Trophoblast cell (in vitro differentiated cells and primary cell): ENCODE measurements around the gene MACROD2.

Experiments
- DNase-seq, 2 donors: peaks; one replicate each; pipeline ENCODE4 v3.0.0-alpha.2; 2016
- H2AFZ ChIP-seq: 2 replicates; pipeline ENCODE4 v1.6.1; 2013; ENCODE audit warnings: low read length, moderate library complexity, mild to moderate bottlenecking; ENCODE audit not compliant: insufficient read depth, poor library complexity
- H2AK5ac ChIP-seq: 2 replicates; pipeline ENCODE4 v1.6.1; 2013; ENCODE audit warnings: mild to moderate bottlenecking, low read length
- H2BK120ac ChIP-seq: 2 replicates; pipeline ENCODE4 v1.6.1; 2013; ENCODE audit warnings: low read length, mild to moderate bottlenecking, moderate library complexity; ENCODE audit not compliant: insufficient read depth, poor library complexity
- H2BK12ac ChIP-seq: 2 replicates; pipeline ENCODE4 v1.6.1; 2013; ENCODE audit warnings: mild to moderate bottlenecking, low read length, moderate library complexity
- H2BK5ac ChIP-seq: 2 replicates; pipeline ENCODE4 v1.6.1; 2013; ENCODE audit warnings: low read length, low read depth, moderate library complexity, mild to moderate bottlenecking; ENCODE audit not compliant: poor library complexity
- H3K14ac ChIP-seq: 2 replicates; pipeline ENCODE4 v1.6.1; 2013; ENCODE audit warnings: mild to moderate bottlenecking, low read length
- H3K18ac ChIP-seq: 2 replicates; pipeline ENCODE4 v1.6.1; 2013; ENCODE audit warnings: mild to moderate bottlenecking, low read length
- H3K23ac ChIP-seq: 2 replicates; pipeline ENCODE4 v1.6.1; 2013; ENCODE audit warnings: low read length
- H3K27ac ChIP-seq: 2 replicates; pipeline ENCODE4 v1.5.1; 2013; ENCODE audit warnings: low read depth, mild to moderate bottlenecking, inconsistent platforms, low read length, moderate library complexity
- H3K27me3 ChIP-seq: 2 replicates; pipeline ENCODE4 v1.6.1; 2013; ENCODE audit warnings: inconsistent platforms, mild to moderate bottlenecking, low read length, moderate library complexity; ENCODE audit not compliant: insufficient read depth
- H3K36me3 ChIP-seq, 2 experiments: 1 replicate in 1 of 2; 2 replicates in 1 of 2; pipeline ENCODE4 v1.6.1; 2013; ENCODE audit warnings: low read length in 2 of 2, mild to moderate bottlenecking in 2 of 2, moderate library complexity in 1 of 2; ENCODE audit not compliant: insufficient read depth in 2 of 2, control insufficient read depth in 1 of 2
- H3K4ac ChIP-seq: 2 replicates; pipeline ENCODE4 v1.6.1; 2013; ENCODE audit warnings: low read depth, mild to moderate bottlenecking, low read length, moderate library complexity
- H3K4me1 ChIP-seq, 2 experiments: 1 replicate in 1 of 2; 2 replicates in 1 of 2; pipeline ENCODE4 v1.6.1; 2013; ENCODE audit warnings: low read length in 2 of 2, mild to moderate bottlenecking in 2 of 2, moderate library complexity in 1 of 2; ENCODE audit not compliant: insufficient read depth in 2 of 2, control insufficient read depth in 1 of 2
- H3K4me2 ChIP-seq: 2 replicates; pipeline ENCODE4 v1.6.1; 2013; ENCODE audit warnings: inconsistent platforms, mild to moderate bottlenecking, low read length, moderate library complexity
- H3K4me3 ChIP-seq: 2 replicates; pipeline ENCODE4 v1.5.1; 2013; ENCODE audit warnings: mild to moderate bottlenecking, low read depth, low read length, inconsistent platforms
- H3K79me1 ChIP-seq: one replicate; pipeline ENCODE4 v1.6.1; 2013; ENCODE audit warnings: low read length
- H3K79me2 ChIP-seq: 2 replicates; pipeline ENCODE4 v1.6.1; 2013; ENCODE audit warnings: low read length, mild to moderate bottlenecking; ENCODE audit not compliant: control insufficient read depth, insufficient read depth, poor library complexity
- H3K9ac ChIP-seq: 2 replicates; pipeline ENCODE4 v1.6.1; 2013; ENCODE audit warnings: mild to moderate bottlenecking, low read length
- H3K9me3 ChIP-seq: 2 replicates; pipeline ENCODE4 v1.6.1; 2013; ENCODE audit warnings: low read depth, mild to moderate bottlenecking, control low read depth, inconsistent platforms, low read length; ENCODE audit not compliant: insufficient read depth
- H4K12ac ChIP-seq: 2 replicates; pipeline ENCODE4 v1.6.1; 2013; ENCODE audit warnings: low read depth, mild to moderate bottlenecking, low read length, moderate library complexity
- H4K8ac ChIP-seq: 2 replicates; pipeline ENCODE4 v1.6.1; 2013; ENCODE audit warnings: low read depth, mild to moderate bottlenecking, low read length, moderate library complexity
- H4K91ac ChIP-seq: one replicate; pipeline ENCODE4 v1.6.1; 2013; ENCODE audit warnings: low read depth, mild to moderate bottlenecking, low read length, moderate library complexity
- WGBS: extraction: QIAGEN DNeasy Blood & Tissue Kit; methylation state at CpG from one replicate; pipeline ENCODE4 v1.1.7; 2013; ENCODE audit warnings: missing lambda C conversion rate; ENCODE audit not compliant: insufficient read length, insufficient coverage; ENCODE audit errors: extremely low coverage; 5-methylcytosine and 5-hydroxymethylcytosine counted together

The MACROD2 gene

DNA sequence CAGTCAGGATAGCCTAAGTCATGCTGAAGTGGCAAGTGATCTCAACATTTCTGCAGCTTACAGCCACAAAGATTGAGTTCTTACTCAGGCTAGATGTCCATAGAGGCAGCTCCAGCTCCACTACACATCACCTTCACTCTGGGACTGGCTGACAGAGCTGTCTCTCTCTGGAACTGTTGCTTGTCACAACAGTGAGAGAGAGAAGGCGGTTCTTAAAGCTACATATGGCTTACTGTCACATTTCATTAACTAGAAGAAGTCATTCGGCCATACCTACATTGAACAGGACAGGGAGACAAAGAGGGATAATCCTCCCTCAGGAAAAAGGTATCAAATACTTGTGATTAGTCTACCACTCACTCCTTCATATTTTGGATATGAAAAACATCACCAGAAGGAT lies 1257.0 kb downstream of the MACROD2 start:
- no peak overlapping the region for H3K9ac ChIP-seq
- peaks cover 3 to 5% of the 10 kb centered on the region in 2 experiments for H3K4me1 ChIP-seq
- no peak overlapping the region for H3K14ac ChIP-seq
- H3K79me1 ChIP-seq, result no peaks in the 10 kb centered on the region
- H3K79me2 ChIP-seq, result no peaks in the 10 kb centered on the region
- no peaks in the 10 kb centered on the region for H3K27me3 ChIP-seq
- H3K23ac ChIP-seq, result no peak overlapping the region
- no peak overlapping the region for H2BK5ac ChIP-seq
- no peaks in the 10 kb centered on the region for H3K9me3 ChIP-seq
- H4K12ac ChIP-seq, result no peak overlapping the region
- no peak overlapping the region for H3K18ac ChIP-seq
- H4K91ac ChIP-seq, result no peak overlapping the region
- no peak overlapping the region for H2BK12ac ChIP-seq
- H2BK120ac ChIP-seq, result no peak overlapping the region
- no peak overlapping the region for H3K4ac ChIP-seq
- no peak overlapping the region for H2AFZ ChIP-seq
- H3K4me2 ChIP-seq, result no peak overlapping the region
- DNase-seq, result no peak
- H3K36me3 ChIP-seq, result no peaks in the 10 kb centered on the region
- no CpG with 5 or more reads among the region's 2 CpGs for WGBS
- no peak overlapping the region for H3K27ac ChIP-seq
- H4K8ac ChIP-seq, result no peak overlapping the region
- H2AK5ac ChIP-seq, result no peak overlapping the region
- no peak overlapping the region for H3K4me3 ChIP-seq

DNA sequence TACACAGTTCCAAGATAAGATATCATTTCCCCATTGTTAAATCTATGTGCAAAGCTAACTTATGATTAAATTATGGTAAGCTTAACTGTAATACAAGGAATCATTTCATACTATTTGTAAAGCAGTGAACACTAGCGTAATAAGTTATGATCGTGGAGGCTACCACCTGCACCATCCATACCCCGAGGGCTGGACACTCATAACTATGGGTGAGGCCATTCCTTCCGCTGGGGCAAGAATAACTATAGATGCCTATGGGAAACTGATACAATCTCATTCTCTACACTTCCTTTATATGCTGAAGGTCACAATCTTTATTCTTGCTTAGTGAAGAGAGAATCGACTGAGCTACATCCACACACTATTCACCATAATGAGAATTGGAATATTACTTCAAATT lies 1258.1 kb downstream of the MACROD2 start:
- Histone ChIP-seq H2AFZ (no peak overlapping the region), H3K4me1 (peaks cover 3 to 5% of the 10 kb centered on the region in 2 experiments), H3K79me2 (no peaks in the 10 kb centered on the region), H3K27ac (no peak overlapping the region), H3K18ac (no peak overlapping the region), H2BK5ac (no peak overlapping the region), H3K4me2 (no peak overlapping the region), H3K14ac (no peak overlapping the region), H2BK120ac (no peak overlapping the region), H3K79me1 (no peaks in the 10 kb centered on the region), H3K9ac (no peak overlapping the region), H3K27me3 (no peaks in the 10 kb centered on the region), H4K12ac (no peak overlapping the region), H4K8ac (no peak overlapping the region), H4K91ac (no peak overlapping the region), H3K36me3 (no peaks in the 10 kb centered on the region), H2AK5ac (no peak overlapping the region), H2BK12ac (no peak overlapping the region), H3K4me3 (no peak overlapping the region), H3K9me3 (no peaks in the 10 kb centered on the region), H3K23ac (no peak overlapping the region), H3K4ac (no peak overlapping the region)
- DNase-seq, result peak; percentile 91 to 93
- WGBS, result no CpG with 5 or more reads among the region's 5 CpGs

DNA sequence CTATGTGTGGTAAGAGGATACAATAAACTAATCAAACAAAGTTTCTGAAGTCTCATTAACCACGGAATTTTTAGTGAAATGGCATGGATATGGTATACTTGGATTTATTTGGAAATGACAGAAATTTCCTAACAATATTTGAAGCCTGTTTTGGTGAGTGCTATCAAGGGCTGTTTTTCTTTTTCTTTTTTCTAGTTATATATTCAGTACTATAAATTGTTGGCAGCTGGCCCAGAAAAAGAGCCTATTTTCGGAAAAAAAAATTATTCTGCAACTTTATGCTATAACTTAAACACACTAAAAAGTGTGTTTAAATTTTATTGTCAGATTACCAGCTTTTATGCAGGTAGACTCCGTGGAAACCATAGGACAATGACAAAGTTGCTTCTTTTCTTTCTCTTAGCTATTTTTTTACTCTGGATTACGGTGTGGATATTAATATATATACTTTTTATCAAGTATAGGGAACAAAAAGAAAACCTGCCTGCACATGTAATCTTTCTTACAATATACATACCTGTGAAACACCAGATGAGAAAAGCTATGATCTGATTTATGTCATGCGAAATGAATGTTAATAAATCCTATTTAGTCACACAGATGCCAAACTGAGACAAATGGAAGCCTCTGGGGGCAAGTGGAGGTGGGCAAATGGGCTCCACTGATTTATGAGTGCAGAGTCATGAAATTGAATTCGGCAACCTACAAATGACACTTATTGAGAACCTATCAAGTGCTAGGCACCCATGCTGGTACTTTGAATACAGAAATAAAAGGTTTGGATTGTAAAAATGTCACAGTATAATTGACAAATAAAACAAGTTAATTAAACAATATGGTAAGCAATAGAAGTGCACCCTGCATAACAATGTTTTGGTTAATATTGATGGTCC lies 1261.6 kb downstream of the MACROD2 start:
- no peak overlapping the region for H2AFZ ChIP-seq
- no peak for DNase-seq
- H2AK5ac ChIP-seq, result no peak overlapping the region
- no peaks in the 10 kb centered on the region for H3K9me3 ChIP-seq
- no peak overlapping the region for H2BK12ac ChIP-seq
- no peak overlapping the region for H2BK5ac ChIP-seq
- H3K36me3 ChIP-seq, result no peaks in the 10 kb centered on the region
- H2BK120ac ChIP-seq, result no peak overlapping the region
- H4K91ac ChIP-seq, result no peak overlapping the region
- no CpG with 5 or more reads among the region's 6 CpGs for WGBS
- H4K12ac ChIP-seq, result no peak overlapping the region
- H3K79me1 ChIP-seq, result no peaks in the 10 kb centered on the region
- no peaks in the 10 kb centered on the region for H3K27me3 ChIP-seq
- no peak overlapping the region for H4K8ac ChIP-seq
- H3K79me2 ChIP-seq, result no peaks in the 10 kb centered on the region
- H3K23ac ChIP-seq, result no peak overlapping the region
- H3K27ac ChIP-seq, result no peak overlapping the region
- H3K4me1 ChIP-seq, result no peaks in the 10 kb centered on the region
- no peak overlapping the region for H3K4me2 ChIP-seq
- no peak overlapping the region for H3K9ac ChIP-seq
- no peak overlapping the region for H3K4me3 ChIP-seq
- H3K14ac ChIP-seq, result no peak overlapping the region
- H3K18ac ChIP-seq, result no peak overlapping the region
- H3K4ac ChIP-seq, result no peak overlapping the region

DNA sequence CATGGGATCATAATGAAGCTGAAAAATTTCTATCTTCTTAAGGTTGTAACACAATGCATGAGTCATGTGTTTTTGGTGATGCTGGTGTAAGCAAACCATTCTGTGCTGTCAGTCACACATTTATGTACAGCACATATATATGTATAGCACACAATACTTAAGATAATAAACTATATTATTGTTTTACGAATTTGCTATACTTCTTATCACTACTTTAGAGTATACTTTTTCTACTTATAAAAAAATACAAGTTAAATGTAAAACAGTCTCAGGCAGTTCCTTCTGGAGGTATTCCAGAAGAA lies 1262.2 kb downstream of the MACROD2 start:
- H4K8ac ChIP-seq, result no peak overlapping the region
- H3K4me2 ChIP-seq, result no peak overlapping the region
- H3K23ac ChIP-seq, result no peak overlapping the region
- no peak overlapping the region for H2AK5ac ChIP-seq
- no peaks in the 10 kb centered on the region for H3K79me2 ChIP-seq
- no peak overlapping the region for H3K27ac ChIP-seq
- no peak overlapping the region for H3K9ac ChIP-seq
- H3K9me3 ChIP-seq, result no peaks in the 10 kb centered on the region
- no peaks in the 10 kb centered on the region for H3K27me3 ChIP-seq
- H2AFZ ChIP-seq, result no peak overlapping the region
- H3K4ac ChIP-seq, result no peak overlapping the region
- no peak overlapping the region for H3K18ac ChIP-seq
- H3K4me3 ChIP-seq, result no peak overlapping the region
- no CpG with 5 or more reads among the region's 1 CpG for WGBS
- no peak overlapping the region for H2BK12ac ChIP-seq
- DNase-seq, result no peak
- no peaks in the 10 kb centered on the region for H3K4me1 ChIP-seq
- no peaks in the 10 kb centered on the region for H3K79me1 ChIP-seq
- H3K14ac ChIP-seq, result no peak overlapping the region
- no peak overlapping the region for H4K12ac ChIP-seq
- H2BK120ac ChIP-seq, result no peak overlapping the region
- H4K91ac ChIP-seq, result no peak overlapping the region
- no peak overlapping the region for H2BK5ac ChIP-seq
- H3K36me3 ChIP-seq, result no peaks in the 10 kb centered on the region
